Spleen (tissue), 3 donors: ENCODE results near the gene RHEX.
"Not testable (repeated sequence)": the region's sequence is repeated elsewhere in the genome, so short reads cannot be mapped to it uniquely, and the experiment has no call there.

Experiments
- POLR2A ChIP-seq, 3 donors: fragments of 450-650 bp; IDR thresholded peaks; one replicate each; pipeline ENCODE4 v1.5.1; 2017; ENCODE audit warnings: antibody characterized with exemption in 3 of 3, mild to moderate bottlenecking in 1 of 3
- POLR2AphosphoS5 ChIP-seq, 3 donors: sonication (generic); formaldehyde crosslinking; IDR thresholded peaks; one replicate each; pipeline ENCODE4 v1.5.1; 2017; ENCODE audit warnings: antibody characterized with exemption in 3 of 3

GRCh38 chr1:206055639-206056323 lies 2.8 kb downstream of the RHEX start:
- TF ChIP-seq POLR2A, POLR2AphosphoS5 (IDR thresholded peaks at IDR 0.05): not testable (repeated sequence)
